GM19372 (cell line): ENCODE results near the gene TRIML1.

Experiments used
- ATAC-seq: cut with Tn5 transposase; IDR thresholded peaks from one replicate; pipeline ENCODE4 v1.9.1; 2021; ENCODE audit warnings: mild to moderate bottlenecking, low read depth, moderate library complexity; ENCODE audit not compliant: unreplicated experiment

TRIML1 gene, protein sequence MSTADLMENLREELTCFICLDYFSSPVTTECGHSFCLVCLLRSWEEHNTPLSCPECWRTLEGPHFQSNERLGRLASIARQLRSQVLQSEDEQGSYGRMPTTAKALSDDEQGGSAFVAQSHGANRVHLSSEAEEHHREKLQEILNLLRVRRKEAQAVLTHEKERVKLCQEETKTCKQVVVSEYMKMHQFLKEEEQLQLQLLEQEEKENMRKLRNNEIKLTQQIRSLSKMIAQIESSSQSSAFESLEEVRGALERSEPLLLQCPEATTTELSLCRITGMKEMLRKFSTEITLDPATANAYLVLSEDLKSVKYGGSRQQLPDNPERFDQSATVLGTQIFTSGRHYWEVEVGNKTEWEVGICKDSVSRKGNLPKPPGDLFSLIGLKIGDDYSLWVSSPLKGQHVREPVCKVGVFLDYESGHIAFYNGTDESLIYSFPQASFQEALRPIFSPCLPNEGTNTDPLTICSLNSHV

DNA sequence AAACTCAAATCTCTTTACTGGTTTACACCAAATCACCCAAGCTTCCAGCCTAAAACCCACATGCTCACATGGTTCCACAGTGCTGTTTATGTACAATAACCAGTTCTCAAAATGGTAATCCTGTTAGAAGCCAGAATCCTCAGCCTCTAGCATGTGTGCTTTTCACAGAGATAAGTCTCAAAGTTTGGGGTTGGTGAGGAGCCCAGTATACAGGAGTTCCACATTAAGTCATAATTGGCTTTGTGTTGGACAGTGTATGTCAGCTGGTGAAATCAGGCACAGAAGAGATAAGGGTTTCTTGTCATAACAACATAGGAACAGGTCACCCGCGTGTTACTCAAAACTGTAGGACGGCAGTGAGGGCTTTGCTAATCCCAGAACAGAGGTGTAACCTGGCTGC is at the start of gene TRIML1:
TRIML1 (plus strand) TSS at position 301 of the 400 bp plus-strand sequence. CDS start 118 bp downstream, outside the sequence.
- ATAC-seq, result no peak

DNA sequence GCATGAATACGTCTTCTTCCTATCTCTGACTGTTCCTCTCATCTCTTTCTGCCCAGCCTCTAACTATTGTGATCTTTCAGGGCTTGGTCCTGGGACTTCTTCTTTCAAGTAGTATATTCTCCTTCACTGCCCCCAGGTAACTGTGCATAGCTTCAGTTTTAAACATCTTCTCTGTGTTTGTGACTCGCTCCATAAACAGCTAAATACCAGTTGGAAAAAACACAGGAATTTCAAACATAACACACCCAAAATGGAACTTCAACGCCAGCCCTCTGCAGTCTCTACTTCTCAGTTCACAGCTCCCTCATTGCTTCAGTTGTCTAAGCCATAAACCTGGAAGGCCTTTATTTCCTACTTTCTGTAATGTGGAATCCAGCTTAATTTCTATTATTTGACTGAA is 46.4 kb upstream of the TRIML1 start:
- ATAC-seq, result no peak

DNA sequence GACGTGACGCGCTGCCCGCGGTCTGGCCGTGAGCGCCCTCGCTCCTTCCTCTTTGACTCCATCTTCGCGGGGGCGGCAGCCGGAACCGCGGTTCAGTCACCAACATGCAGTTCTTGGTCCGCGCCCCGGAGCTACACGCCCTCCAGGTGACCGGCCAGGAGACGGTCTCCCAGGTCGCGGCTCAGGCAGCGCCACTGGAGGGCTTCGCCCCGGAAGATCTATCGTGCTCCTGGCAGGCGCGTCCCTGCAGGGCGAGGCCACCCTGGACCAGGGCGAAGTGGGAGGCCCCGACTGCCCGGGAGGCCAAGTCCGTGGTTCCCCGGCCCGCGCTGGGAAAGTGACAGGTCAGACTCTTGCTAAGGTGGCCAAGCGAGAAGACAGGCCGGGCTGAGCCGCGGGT is 32.8 kb upstream of the TRIML1 start:
- no peak for ATAC-seq

GRCh38 chr4:188107931-188108843 is 31.1 kb upstream of the TRIML1 start:
- no peak for ATAC-seq

- no peak for ATAC-seq
Observed at GRCh38 chr4:188109157-188109755, 30.0 kb upstream of the TRIML1 start, which contains the start of gene TRIML2. TSS of gene TRIML2 (minus strand) at chr4:188109603. CDS start at chr4:188105368, 4,235 bp downstream.

DNA sequence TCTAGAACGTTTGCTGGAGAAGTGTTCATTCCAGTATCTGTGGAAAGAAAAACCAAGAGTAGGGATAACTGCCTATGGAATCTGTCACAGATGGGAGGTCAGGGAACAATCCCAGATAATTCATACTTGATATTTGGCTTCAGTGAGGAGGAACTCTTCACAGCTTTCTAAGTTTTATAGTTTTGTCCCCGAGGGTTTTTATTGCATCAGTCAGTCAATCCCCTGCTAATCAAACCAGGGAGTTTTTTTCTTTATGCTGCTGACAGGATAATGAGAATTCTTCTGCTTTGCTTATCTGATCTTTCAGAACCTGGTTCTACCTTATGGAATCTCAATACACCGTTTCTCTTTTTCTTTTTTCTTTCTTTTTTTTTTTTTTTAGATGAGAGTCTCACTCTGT is 29.2 kb upstream of the TRIML1 start:
- ATAC-seq, result no peak

DNA sequence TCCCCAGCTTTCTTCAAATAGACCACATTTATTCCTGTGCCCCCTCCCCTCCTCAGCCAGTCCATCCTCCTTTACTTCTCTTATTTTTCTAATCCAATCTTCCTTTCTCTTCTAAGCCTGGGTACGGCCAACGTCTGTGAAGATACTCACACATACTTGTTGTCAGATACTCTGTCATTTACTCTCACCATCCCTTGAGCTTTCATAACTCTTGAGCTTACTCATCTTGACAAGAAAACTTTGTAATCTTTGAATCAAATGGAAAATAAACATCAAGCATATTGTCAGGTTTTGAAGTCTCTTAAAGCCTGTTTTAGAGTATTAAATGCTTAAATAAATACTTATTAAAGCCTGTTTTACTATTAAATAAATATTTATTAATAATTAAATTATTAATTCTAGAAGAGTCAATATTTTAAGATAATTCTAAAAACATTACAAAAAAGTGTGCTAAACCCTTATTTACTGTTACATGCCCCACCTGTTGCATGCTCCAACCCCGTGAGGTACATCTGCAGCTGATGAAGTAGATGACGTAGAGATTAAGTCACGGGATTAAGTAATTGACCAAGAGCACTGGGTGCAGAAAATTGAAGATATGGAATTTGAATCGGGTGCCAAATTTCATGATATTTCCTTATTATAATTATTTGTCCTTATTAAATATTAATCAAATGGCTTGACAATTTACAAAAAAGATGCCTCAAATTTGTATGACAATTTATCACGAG is 28.3 kb upstream of the TRIML1 start:
- ATAC-seq, result no peak

DNA sequence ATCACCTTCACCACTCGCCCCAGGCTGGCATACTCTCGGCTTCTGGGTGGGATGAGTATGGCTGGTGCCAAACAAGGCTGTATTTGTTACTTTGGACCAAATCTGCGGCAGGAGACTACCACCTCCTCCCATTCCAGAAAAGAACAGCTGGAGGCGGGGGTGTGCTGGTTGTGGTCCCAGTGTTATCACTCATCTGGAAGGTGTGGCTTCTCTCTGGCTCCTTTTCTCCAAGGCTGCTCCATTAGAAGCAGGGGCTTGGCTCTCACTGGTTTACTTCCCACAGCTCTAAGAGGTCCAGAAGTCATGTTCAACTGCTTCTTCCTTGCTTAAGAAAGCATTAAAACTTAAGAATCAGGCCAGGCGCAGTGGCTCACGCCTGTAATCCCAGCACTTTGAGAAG is 27.3 kb upstream of the TRIML1 start:
- ATAC-seq, result no peak

DNA sequence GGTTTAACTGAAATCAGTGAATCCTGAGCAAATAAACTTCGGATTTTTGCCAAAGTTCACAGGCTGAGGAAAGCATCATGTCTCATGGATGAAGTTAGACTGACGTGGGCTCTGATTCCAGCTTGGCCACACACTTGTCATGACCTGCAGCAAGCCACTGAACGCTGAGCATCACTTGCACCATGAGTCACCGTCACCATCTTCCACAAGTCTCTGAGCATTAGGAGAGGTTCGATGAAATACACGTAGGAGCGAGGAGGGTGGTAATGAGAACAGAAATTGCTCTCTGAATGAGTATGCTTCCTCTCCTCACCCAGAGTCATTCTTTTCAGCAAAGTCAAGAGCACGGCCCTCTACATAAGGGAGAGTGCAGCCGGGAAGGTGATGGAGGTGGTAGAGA is 26.1 kb upstream of the TRIML1 start:
- no peak for ATAC-seq

DNA sequence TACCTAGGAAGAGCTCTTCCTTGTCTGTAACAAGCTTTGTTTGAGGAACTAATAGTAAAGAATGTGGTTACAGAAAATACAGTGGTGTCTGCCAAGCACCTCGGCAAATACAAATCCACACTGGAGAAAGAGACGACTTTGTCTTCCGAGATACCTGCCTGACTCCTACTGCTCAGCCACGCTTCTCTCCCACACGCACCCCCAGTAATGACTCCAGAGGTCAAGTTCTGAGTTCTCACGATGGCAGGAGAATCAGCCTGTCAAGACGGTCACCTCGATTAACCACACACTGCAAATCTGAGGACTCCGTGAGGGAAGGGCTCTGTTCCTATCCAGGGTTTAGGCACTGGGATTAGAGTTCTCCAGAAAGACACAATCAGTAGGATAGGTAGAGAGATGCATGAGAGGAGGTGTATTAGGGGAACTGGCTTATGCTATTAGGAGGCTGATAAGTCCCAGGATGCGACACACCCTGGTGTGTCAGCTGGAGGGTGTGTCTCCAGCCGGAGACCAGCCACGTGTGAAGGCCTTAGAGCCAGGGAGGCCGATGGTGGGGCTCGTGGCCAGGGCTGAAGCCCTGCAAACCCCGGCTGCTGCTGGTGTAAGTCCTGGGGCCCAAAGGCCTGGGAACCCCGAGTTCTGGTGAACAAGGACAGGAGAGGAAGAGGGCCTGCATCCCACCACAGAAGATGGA is 21.5 kb upstream of the TRIML1 start:
- ATAC-seq, result no peak

- no peak for ATAC-seq
Observed at GRCh38 chr4:188121530-188121929, 17.7 kb upstream of the TRIML1 start.

DNA sequence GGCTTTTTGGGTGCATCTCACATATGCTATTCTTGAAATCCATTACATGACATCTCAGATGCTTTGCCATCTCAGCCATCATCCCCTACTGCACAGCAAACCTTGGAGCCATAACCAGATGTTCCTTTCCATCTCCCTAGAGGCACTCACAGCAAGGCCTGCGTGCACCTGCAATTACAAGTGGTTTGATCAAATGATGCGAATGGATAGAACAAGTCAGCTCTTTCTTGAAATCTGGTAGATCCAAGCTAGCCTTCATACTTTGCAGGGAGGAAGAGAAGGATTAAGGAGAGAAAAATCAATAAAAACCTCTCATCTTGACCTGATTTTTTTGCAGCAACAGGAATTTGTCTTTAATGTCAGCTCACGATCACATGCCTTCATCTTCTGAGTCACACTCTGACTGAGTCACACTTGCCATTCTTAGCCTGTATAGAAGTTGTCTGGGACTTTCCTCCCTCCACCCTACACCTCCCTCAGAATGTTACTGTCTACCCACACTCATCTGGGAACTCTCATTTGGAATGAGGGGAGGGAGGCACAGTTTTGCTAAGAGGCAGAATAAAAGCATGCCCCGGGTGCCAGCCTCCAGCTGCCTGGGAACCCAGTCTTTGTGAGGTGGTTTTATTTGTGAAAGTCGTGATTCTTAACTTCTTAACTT is 11.9 kb upstream of the TRIML1 start:
- no peak for ATAC-seq

DNA sequence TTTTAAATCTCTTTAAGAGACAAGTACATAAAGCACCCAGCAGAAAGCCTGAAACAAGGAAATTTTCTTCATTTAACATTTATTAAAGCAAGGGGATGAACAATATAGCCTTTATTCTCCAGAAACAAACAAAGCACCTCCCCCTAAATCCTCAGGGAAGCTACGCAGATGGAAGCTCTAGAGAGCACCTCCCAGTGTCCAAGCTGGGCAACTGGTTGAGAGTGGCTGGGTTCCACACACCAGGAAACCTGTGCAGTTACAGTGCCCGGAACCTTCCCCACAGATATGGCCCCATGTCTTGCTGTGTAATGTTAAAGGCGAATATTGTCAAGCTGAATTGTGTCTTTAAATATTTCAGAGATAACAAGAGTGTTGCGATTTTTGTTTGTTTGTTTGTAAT is 8.9 kb upstream of the TRIML1 start:
- no peak for ATAC-seq

- ATAC-seq, result no peak
Observed at GRCh38 chr4:188132232-188132631, 7.0 kb upstream of the TRIML1 start.

DNA sequence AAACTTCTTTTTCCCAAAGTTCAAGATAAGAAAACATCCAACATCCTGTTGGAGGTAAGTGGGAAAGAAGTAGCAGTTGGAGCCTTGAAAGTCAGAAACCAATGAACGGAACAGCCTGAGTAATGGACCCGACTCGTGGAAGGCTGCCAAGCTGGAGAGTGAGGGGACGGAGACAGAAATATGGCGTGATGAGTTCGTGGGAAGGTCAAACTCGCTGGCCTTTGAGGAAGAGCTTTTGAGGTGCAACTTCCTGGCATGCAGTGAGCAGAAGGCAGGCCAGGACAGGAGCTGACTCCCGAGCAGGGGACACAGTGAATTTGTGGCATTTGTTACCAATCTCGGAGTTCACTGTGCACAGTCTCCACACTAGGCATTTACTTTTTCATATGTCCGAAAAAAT is 1.0 kb upstream of the TRIML1 start:
- ATAC-seq, result no peak

DNA sequence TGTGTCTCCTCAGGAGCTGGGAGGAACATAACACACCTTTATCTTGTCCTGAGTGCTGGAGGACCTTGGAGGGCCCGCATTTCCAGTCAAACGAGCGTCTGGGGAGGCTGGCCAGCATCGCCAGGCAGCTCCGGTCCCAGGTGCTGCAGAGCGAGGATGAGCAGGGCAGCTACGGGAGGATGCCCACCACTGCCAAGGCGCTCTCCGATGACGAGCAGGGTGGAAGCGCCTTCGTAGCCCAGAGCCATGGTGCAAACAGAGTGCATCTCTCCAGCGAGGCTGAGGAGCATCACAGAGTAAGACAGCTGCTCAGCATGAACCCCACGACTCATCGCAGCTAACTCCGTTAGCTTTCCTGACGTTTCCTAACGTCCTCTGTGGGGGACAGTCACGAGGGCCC is 430 bp downstream of the TRIML1 start:
- ATAC-seq, result no peak

DNA sequence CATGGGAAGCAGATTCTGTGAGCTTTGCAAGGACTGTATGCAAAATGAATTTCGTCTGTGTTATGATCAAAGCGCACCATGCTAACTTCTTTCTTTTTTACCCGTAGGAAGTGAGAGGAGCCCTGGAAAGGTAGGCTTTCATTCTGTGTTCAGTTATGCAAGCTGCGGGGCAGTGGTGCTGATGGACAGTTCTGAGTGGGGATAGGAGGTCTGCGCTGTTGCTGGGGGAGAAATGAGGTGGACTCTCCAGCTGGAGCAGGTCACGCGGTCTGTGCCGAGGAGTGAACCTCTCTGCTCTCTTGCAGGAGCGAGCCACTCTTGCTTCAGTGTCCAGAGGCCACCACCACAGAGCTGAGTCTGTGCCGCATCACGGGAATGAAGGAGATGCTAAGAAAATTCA is 4.5 kb downstream of the TRIML1 start:
- ATAC-seq, result no peak

DNA sequence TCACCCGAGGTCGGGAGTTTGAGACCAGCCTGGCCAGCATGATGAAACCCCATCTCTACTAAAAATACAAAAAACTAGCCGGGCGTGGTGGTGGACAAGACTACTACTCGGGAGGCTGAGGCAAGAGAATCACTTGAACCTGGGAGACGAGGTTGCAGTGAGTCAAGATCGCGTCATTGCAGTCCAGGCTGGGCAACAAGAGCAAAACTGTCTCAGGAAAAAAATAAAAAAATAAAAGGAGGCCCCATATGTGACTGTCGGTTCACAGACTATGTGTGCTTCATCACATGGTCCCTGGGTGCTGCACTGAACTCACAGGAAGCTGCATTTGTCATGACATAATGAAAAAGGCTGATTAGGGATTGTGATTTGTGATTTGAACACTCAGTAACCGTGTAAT is 6.4 kb downstream of the TRIML1 start:
- no peak for ATAC-seq

- no peak for ATAC-seq
Observed at GRCh38 chr4:188146618-188147017, 7.4 kb downstream of the TRIML1 start.
